PFSK-1 (cell line): ENCODE results near the gene SETX.

Experiments
- FOXP2 ChIP-seq: optimal IDR thresholded peaks from 2 replicates; pipeline ENCODE3; 2011; ENCODE audit warnings: borderline replicate concordance, control low read depth, inconsistent platforms; ENCODE audit not compliant: insufficient read depth; ENCODE audit errors: extremely low read length, extremely low read depth
- POLR2AphosphoS5 ChIP-seq: IDR thresholded peaks from 2 replicates; pipeline ENCODE4 v1.6.1; 2012; ENCODE audit warnings: low read depth, mild to moderate bottlenecking, control low read depth, low read length, moderate library complexity
- SIN3A ChIP-seq: IDR thresholded peaks from 2 replicates; pipeline ENCODE4 v1.6.1; 2012; ENCODE audit warnings: mild to moderate bottlenecking, low read length, moderate library complexity, borderline replicate concordance; ENCODE audit not compliant: insufficient read depth
- TAF1 ChIP-seq: IDR thresholded peaks from 2 replicates; pipeline ENCODE4 v1.6.1; 2012; ENCODE audit warnings: low read length, control low read depth, borderline replicate concordance; ENCODE audit not compliant: insufficient read depth
- TF ChIP-seq, protein P1 (sequence below), 2 experiments: IDR thresholded peaks; 2 replicates each; pipeline versions ENCODE4 v1.6.1 to v1.8.0; 2011 to 2012; ENCODE audit warnings: low read depth in 2 of 2, low read length in 2 of 2, control low read depth in 1 of 2, inconsistent platforms in 1 of 2, mild to moderate bottlenecking in 1 of 2, moderate library complexity in 1 of 2; ENCODE audit not compliant: insufficient read depth in 1 of 2

The SETX gene

DNA sequence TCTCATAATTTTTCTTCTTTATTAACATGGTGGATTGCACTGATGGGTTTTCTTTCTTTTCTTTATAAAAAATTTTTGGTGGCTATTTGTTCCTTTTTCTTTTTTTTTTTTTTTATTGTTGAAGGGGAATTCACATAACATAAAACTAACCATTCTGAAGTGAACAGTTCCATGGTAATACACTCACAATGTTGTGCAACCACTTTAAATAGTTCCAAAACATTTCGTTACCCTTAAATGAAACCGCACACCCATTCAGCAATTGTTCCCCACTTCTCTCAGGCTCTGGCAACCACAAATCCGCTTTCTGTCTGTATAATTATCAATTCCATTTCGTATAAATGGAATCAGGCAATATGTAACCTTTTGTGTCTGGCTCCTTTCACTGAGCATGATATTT, 11.7 kb upstream of the SETX start:
- TF ChIP-seq, protein P1, sequence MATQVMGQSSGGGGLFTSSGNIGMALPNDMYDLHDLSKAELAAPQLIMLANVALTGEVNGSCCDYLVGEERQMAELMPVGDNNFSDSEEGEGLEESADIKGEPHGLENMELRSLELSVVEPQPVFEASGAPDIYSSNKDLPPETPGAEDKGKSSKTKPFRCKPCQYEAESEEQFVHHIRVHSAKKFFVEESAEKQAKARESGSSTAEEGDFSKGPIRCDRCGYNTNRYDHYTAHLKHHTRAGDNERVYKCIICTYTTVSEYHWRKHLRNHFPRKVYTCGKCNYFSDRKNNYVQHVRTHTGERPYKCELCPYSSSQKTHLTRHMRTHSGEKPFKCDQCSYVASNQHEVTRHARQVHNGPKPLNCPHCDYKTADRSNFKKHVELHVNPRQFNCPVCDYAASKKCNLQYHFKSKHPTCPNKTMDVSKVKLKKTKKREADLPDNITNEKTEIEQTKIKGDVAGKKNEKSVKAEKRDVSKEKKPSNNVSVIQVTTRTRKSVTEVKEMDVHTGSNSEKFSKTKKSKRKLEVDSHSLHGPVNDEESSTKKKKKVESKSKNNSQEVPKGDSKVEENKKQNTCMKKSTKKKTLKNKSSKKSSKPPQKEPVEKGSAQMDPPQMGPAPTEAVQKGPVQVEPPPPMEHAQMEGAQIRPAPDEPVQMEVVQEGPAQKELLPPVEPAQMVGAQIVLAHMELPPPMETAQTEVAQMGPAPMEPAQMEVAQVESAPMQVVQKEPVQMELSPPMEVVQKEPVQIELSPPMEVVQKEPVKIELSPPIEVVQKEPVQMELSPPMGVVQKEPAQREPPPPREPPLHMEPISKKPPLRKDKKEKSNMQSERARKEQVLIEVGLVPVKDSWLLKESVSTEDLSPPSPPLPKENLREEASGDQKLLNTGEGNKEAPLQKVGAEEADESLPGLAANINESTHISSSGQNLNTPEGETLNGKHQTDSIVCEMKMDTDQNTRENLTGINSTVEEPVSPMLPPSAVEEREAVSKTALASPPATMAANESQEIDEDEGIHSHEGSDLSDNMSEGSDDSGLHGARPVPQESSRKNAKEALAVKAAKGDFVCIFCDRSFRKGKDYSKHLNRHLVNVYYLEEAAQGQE (IDR thresholded peaks at IDR 0.05; ENCODE audit: insufficient read depth in 1 of 2, low read depth in 2 of 2, low read length in 2 of 2), result no peak
- TF ChIP-seq SIN3A (no peak), FOXP2 (no peak), TAF1 (no peak), POLR2AphosphoS5 (no peak)

DNA sequence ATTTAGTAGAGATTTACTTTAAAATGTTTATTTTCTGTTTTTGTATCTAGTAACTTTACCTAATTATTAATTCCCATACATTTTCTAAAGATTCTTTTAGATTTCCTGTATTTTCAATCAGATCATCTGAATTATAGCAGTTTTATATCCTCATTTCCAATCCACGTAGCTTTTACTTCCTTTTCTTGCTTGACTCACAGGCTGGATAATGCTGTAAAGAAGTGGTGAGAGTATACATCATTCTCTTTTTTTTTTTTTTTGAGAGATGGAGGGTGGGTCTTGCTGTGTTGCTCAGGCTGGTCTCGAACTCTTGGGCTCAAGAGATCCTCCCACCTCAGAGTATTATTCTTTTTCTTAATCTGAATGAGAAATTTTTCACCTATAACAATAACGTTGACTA, 11.2 kb upstream of the SETX start:
- TF ChIP-seq, protein P1 (IDR thresholded peaks at IDR 0.05; ENCODE audit: insufficient read depth in 1 of 2, low read depth in 2 of 2, low read length in 2 of 2), result no peak
- no peak for TF ChIP-seq POLR2AphosphoS5
- no peak for TF ChIP-seq TAF1
- TF ChIP-seq FOXP2, result no peak
- TF ChIP-seq SIN3A, result no peak

DNA sequence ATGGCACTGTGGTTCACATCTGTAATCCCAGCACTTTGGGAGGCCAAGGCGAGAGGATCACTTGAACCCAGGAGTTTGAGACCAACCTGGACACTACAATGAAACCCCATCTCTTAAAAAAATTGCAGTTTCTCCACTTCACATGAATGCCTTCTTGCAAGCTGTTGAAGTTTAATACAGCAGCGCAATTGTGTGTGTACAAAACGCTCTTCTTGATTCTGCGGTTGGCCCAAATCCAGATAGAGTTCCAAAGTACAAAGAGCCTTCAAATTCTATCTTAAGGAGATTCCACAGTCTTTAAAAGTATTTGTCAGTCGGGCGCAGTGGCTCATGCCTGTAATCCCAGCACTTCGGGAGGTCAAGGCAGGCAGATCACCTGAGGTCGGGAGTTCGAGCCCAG, 9.3 kb upstream of the SETX start:
- TF ChIP-seq SIN3A, result no peak
- TF ChIP-seq FOXP2, result no peak
- TF ChIP-seq, protein P1 (IDR thresholded peaks at IDR 0.05; ENCODE audit: insufficient read depth in 1 of 2, low read depth in 2 of 2, low read length in 2 of 2), result no peak
- TF ChIP-seq TAF1, result no peak
- TF ChIP-seq POLR2AphosphoS5, result no peak

DNA sequence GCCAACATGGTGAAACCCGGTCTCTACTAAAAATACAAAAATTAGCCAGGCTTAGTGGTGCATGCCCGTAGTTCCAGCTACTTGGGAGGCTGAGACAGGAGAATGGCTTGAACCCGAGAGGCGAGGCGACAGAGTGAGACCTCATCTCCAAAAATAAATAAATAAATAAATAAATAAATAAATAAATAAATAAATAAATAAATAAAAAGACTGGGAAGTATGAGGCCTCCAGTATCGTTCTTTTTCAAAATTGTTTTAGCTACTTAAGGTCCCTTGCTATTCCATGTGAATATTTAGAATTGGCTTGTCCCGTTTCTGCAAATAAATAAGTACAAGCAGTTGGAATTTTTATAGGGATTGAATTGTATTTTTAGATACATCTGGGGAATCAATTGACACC, 3.0 kb upstream of the SETX start:
- TF ChIP-seq, protein P1 (IDR thresholded peaks at IDR 0.05; ENCODE audit: insufficient read depth in 1 of 2, low read depth in 2 of 2, low read length in 2 of 2), result no peak

DNA sequence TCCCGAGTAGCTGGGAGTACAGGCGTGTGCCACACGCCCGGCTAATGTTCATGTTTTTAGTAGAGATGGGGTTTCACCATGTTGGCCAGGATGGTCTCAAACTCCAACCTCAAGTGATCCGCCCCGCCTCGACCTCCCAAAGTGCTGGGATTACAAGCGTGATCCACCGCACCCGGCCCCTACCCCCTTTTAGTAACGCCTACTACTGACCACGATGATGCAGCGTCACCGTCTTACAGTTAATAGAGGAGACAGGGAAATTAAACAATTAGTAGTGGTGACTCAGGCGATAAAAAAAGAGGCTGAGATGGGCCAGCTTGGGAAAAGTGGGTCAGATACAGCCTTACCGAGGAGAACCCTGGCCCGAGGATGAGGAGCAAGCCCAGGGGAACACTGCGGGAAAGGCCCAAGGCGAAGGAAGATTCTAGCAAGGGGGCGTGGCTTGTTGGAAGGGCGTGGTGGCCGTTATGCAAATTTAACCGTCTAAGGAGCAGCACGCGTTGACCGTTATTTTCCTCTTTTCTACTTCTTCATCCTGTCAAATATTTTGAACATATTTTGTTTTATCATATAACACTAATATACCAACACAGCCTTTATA, 1.6 kb upstream of the SETX start:
- no peak for TF ChIP-seq TAF1
- TF ChIP-seq SIN3A, result no peak
- no peak for TF ChIP-seq FOXP2
- TF ChIP-seq, protein P1 (IDR thresholded peaks at IDR 0.05; ENCODE audit: insufficient read depth in 1 of 2, low read depth in 2 of 2, low read length in 2 of 2), result no peak
- no peak for TF ChIP-seq POLR2AphosphoS5
